HG03457 (cell line): ENCODE data around the gene ARHGAP32.

Experiments
- ATAC-seq: cut with Tn5 transposase; IDR thresholded peaks from one replicate; pipeline ENCODE4 v1.9.1; 2021; ENCODE audit warnings: moderate number of reproducible peaks; ENCODE audit not compliant: unreplicated experiment

The ARHGAP32 gene

GRCh38 chr11:129192150-129192549 lies at the start of gene ARHGAP32:
ARHGAP32 (minus strand) TSS chr11:129192325; CDS start chr11:129192198, 127 bp downstream.
- no peak for ATAC-seq

GRCh38 chr11:129239207-129239606 lies 47.1 kb upstream of the ARHGAP32 start:
- no peak for ATAC-seq

- no peak for ATAC-seq
Observed at GRCh38 chr11:129237880-129238638, 45.9 kb upstream of the ARHGAP32 start.

GRCh38 chr11:129237456-129237855 lies 45.3 kb upstream of the ARHGAP32 start:
- no peak for ATAC-seq

GRCh38 chr11:129236850-129237249 lies 44.7 kb upstream of the ARHGAP32 start:
- no peak for ATAC-seq

- no peak for ATAC-seq
Observed at GRCh38 chr11:129234978-129235377, 42.9 kb upstream of the ARHGAP32 start.

GRCh38 chr11:129230006-129230405 lies 37.9 kb upstream of the ARHGAP32 start:
- no peak for ATAC-seq

- ATAC-seq, result no peak
Observed at GRCh38 chr11:129226207-129226798, 34.2 kb upstream of the ARHGAP32 start.

GRCh38 chr11:129225190-129225589 lies 33.1 kb upstream of the ARHGAP32 start:
- no peak for ATAC-seq

- ATAC-seq, result no peak
Observed at GRCh38 chr11:129224538-129224937, 32.4 kb upstream of the ARHGAP32 start.

- no peak for ATAC-seq
Observed at GRCh38 chr11:129223701-129224149, 31.6 kb upstream of the ARHGAP32 start.

- no peak for ATAC-seq
Observed at GRCh38 chr11:129223260-129223659, 31.1 kb upstream of the ARHGAP32 start.

GRCh38 chr11:129222158-129222557 lies 30.0 kb upstream of the ARHGAP32 start:
- ATAC-seq, result no peak

- no peak for ATAC-seq
Observed at GRCh38 chr11:129215506-129216245, 23.6 kb upstream of the ARHGAP32 start.

GRCh38 chr11:129214710-129215295 lies 22.7 kb upstream of the ARHGAP32 start:
- no peak for ATAC-seq

- ATAC-seq, result no peak
Observed at GRCh38 chr11:129213261-129213660, 21.1 kb upstream of the ARHGAP32 start.

GRCh38 chr11:129211397-129211796 lies 19.3 kb upstream of the ARHGAP32 start:
- no peak for ATAC-seq

GRCh38 chr11:129210831-129211181 lies 18.7 kb upstream of the ARHGAP32 start:
- ATAC-seq, result no peak

GRCh38 chr11:129209891-129210830 lies 18.0 kb upstream of the ARHGAP32 start:
- ATAC-seq, result no peak

- no peak for ATAC-seq
Observed at GRCh38 chr11:129208863-129209262, 16.7 kb upstream of the ARHGAP32 start.
